HEK293T (cell line): ENCODE data around the gene DIABLO.

Experiments used
- ARNT ChIP-seq: fragments of 450-650 bp; IDR thresholded peaks from 2 replicates; pipeline ENCODE4 v1.6.1; 2017; ENCODE audit warnings: mild to moderate bottlenecking
- BHLHE40 ChIP-seq: fragments of 450-650 bp; IDR thresholded peaks from 2 replicates; pipeline ENCODE4 v1.6.1; 2016; ENCODE audit warnings: mild to moderate bottlenecking, moderate library complexity, borderline replicate concordance
- CTBP1 ChIP-seq: fragments of 450-650 bp; IDR thresholded peaks from 2 replicates; pipeline ENCODE4 v1.6.1; 2016; ENCODE audit warnings: borderline replicate concordance
- FOXA1 ChIP-seq: fragments of 450-650 bp; IDR thresholded peaks from 2 replicates; pipeline ENCODE4 v1.6.1; 2016; ENCODE audit warnings: mild to moderate bottlenecking
- FOXM1 ChIP-seq: fragments of 450-650 bp; IDR thresholded peaks from 2 replicates; pipeline ENCODE4 v1.6.1; 2017; ENCODE audit warnings: mild to moderate bottlenecking, borderline replicate concordance
- HDGF ChIP-seq: fragments of 450-650 bp; IDR thresholded peaks from 2 replicates; pipeline ENCODE4 v1.6.1; 2017; ENCODE audit warnings: antibody characterized with exemption, borderline replicate concordance
- L3MBTL2 ChIP-seq: fragments of 450-650 bp; conservative IDR thresholded peaks from 2 replicates; pipeline ENCODE4 v1.6.1; 2016; ENCODE audit warnings: mild to moderate bottlenecking
- NFRKB ChIP-seq: fragments of 450-650 bp; IDR thresholded peaks from 2 replicates; pipeline ENCODE4 v1.6.1; 2016; ENCODE audit warnings: mild to moderate bottlenecking, moderate library complexity
- PKNOX1 ChIP-seq: fragments of 450-650 bp; IDR thresholded peaks from 2 replicates; pipeline ENCODE4 v1.6.1; 2016
- SP1 ChIP-seq: fragments of 450-650 bp; IDR thresholded peaks from 2 replicates; pipeline ENCODE4 v1.6.1; 2017
- SUZ12 ChIP-seq: fragments of 450-650 bp; IDR thresholded peaks from 2 replicates; pipeline ENCODE4 v1.6.1; 2016; ENCODE audit warnings: mild to moderate bottlenecking
- TARDBP ChIP-seq: fragments of 450-650 bp; IDR thresholded peaks from 2 replicates; pipeline ENCODE4 v1.6.1; 2016
- ZNF384 ChIP-seq: fragments of 450-650 bp; IDR thresholded peaks from 2 replicates; pipeline ENCODE4 v1.6.1; 2016

GRCh38 chr12:122235741-122236140 is 9.9 kb upstream of the DIABLO start:
- TF ChIP-seq NFRKB: no peak
- no peak for TF ChIP-seq PKNOX1
- no peak for TF ChIP-seq SUZ12
- no peak for TF ChIP-seq CTBP1
- no peak for TF ChIP-seq FOXA1
- no peak for TF ChIP-seq SP1
- no peak for TF ChIP-seq BHLHE40
- TF ChIP-seq ARNT: no peak
- TF ChIP-seq HDGF: no peak
- no peak for TF ChIP-seq L3MBTL2
- TF ChIP-seq TARDBP: no peak
- no peak for TF ChIP-seq ZNF384
- TF ChIP-seq FOXM1: no peak
